HCT116 (cell line): ENCODE measurements around the gene ZNF224. TPM values are rescaled to one million over a fixed set of nuclear protein-coding genes. Genes with fewer than 3 reads are reported as not detected.
A peak's percentile ranks its signal among the peaks of the same experiment; 100 is the strongest.

Experiments used
- ATAC-seq: fragments of 200-7000 bp; cut with Tn5 transposase; 2 replicates; pipeline ENCODE4 v1.9.1; 2020; ENCODE audit warnings: mild to moderate bottlenecking, moderate library complexity
- BruUV-seq: library from RNA; stranded (reverse); fragments of 400-500 nt; replicated peaks from 2 replicates; lab custom pipeline; 2021; lab: Mats Ljungman, UMichigan
- CTCF ChIA-PET: fragments of 300-600 bp; sonication (Branson Sonifier 250); formaldehyde crosslinking; loops from one replicate; lab custom pipeline; 2021; ENCODE audit warnings: antibody characterized with exemption; lab: Charles Lee
- POLR2A ChIA-PET: fragments of 300-600, 350-600 bp; sonication (Branson Sonifier 250); formaldehyde crosslinking; loops from one replicate; lab custom pipeline; 2021; ENCODE audit warnings: antibody characterized with exemption; lab: Charles Lee
- RAD21 ChIA-PET, 2 experiments: fragments of 300-600 bp; sonication (Branson Sonifier 250); formaldehyde crosslinking; loops; one replicate each; lab custom pipeline; 2023; ENCODE audit warnings: low total read pairs in 2 of 2; ENCODE audit not compliant: uncharacterized antibody in 2 of 2, unreplicated experiment in 2 of 2, low non-redundant PET in 1 of 2; lab: Charles Lee
- DNase-seq: peaks from one replicate; pipeline ENCODE4 v3.0.0-alpha.2; 2010; ENCODE audit warnings: low read depth, low spot score
- H2AFZ ChIP-seq: fragments of 200-600 bp; shearing (Covaris generic), sonication (generic); 2 replicates; pipeline ENCODE4 v1.6.1; 2017; ENCODE audit warnings: low read depth, mixed run types, mixed read lengths, antibody characterized with exemption, low read length; ENCODE audit not compliant: poor library complexity, severe bottlenecking
- H3K27ac ChIP-seq: 2 replicates; pipeline ENCODE4 v1.5.1; 2012; ENCODE audit warnings: low read depth, low read length
- H3K27me3 ChIP-seq: fragments of 200-600 bp; sonication (generic); 2 replicates; pipeline ENCODE4 v1.6.1; 2016; ENCODE audit warnings: mixed run types, low read length, mixed read lengths; ENCODE audit not compliant: insufficient read depth
- H3K36me3 ChIP-seq, 2 experiments: fragments of 200-500 bp in 1 of 2; fragments of 200-600 bp in 1 of 2; sonication (Bioruptor generic) in 1 of 2; sonication (generic) in 1 of 2; 2 replicates each; pipeline versions ENCODE4 v1.5.1 to v1.6.1; 2014 to 2016; ENCODE audit warnings: low read length in 2 of 2, inconsistent platforms in 1 of 2, mixed read lengths in 1 of 2, mixed run types in 1 of 2; ENCODE audit not compliant: insufficient read depth in 2 of 2, control insufficient read depth in 1 of 2
- H3K4me1 ChIP-seq, 2 experiments: fragments of 200-600 bp in 1 of 2; sonication (generic) in 1 of 2; 2 replicates each; pipeline versions ENCODE4 v1.5.1 to v1.6.1; 2012 to 2017; ENCODE audit warnings: low read length in 2 of 2, inconsistent platforms in 1 of 2, mild to moderate bottlenecking in 1 of 2, mixed read lengths in 1 of 2, mixed run types in 1 of 2, moderate library complexity in 1 of 2; ENCODE audit not compliant: insufficient read depth in 2 of 2, control insufficient read depth in 1 of 2
- H3K4me2 ChIP-seq: fragments of 200-600 bp; sonication (generic); 2 replicates; pipeline ENCODE4 v1.6.1; 2017; ENCODE audit warnings: mixed run types, low read length, mixed read lengths
- H3K4me3 ChIP-seq, 2 experiments: fragments of 200-600 bp in 1 of 2; sonication (generic) in 1 of 2; replicated peaks in 1 of 2; 2 replicates each; pipeline ENCODE4 v1.5.1; 2011 to 2016; ENCODE audit warnings: low read length in 2 of 2, control low read depth in 1 of 2, low read depth in 1 of 2, mild to moderate bottlenecking in 1 of 2, mixed read lengths in 1 of 2, mixed run types in 1 of 2
- H3K79me2 ChIP-seq: fragments of 200-600 bp; sonication (generic); 2 replicates; pipeline ENCODE4 v1.6.1; 2017; ENCODE audit warnings: mild to moderate bottlenecking, mixed run types, low read length, moderate library complexity, mixed read lengths; ENCODE audit not compliant: insufficient read depth
- H3K9ac ChIP-seq: fragments of 200-600 bp; sonication (generic); 2 replicates; pipeline ENCODE4 v1.6.1; 2016; ENCODE audit warnings: low read length, mixed read lengths
- H3K9me2 ChIP-seq: fragments of 200-600 bp; sonication (generic), shearing (Covaris generic); 2 replicates; pipeline ENCODE4 v1.6.1; 2017; ENCODE audit warnings: mixed run types, mild to moderate bottlenecking, moderate library complexity; ENCODE audit not compliant: insufficient read depth
- H3K9me3 ChIP-seq, 2 experiments: fragments of 200-500 bp in 1 of 2; fragments of 200-600 bp in 1 of 2; sonication (Bioruptor generic) in 1 of 2; sonication (generic) in 1 of 2; 2 replicates each; pipeline ENCODE4 v1.6.1; 2014 to 2017; ENCODE audit warnings: low read length in 2 of 2, mixed read lengths in 2 of 2, inconsistent platforms in 1 of 2, low read depth in 1 of 2, mild to moderate bottlenecking in 1 of 2, mixed run types in 1 of 2, moderate library complexity in 1 of 2; ENCODE audit not compliant: control insufficient read depth in 1 of 2, insufficient read depth in 1 of 2
- H4K20me1 ChIP-seq: fragments of 200-600 bp; sonication (generic), shearing (Covaris generic); 2 replicates; pipeline ENCODE4 v1.6.1; 2017; ENCODE audit warnings: mixed run types, mild to moderate bottlenecking, moderate library complexity; ENCODE audit not compliant: insufficient read depth
- CTCF ChIP-seq, 3 experiments: fragments of 200-600 bp in 1 of 3; sonication (generic) in 1 of 3; IDR thresholded peaks in 2 of 3; conservative IDR thresholded peaks in 1 of 3; 2 replicates each; pipeline ENCODE4 v1.5.1; 2012 to 2017; ENCODE audit warnings: low read depth in 2 of 3, low read length in 2 of 3, antibody characterized with exemption in 1 of 3, borderline replicate concordance in 1 of 3, control low read depth in 1 of 3, mild to moderate bottlenecking in 1 of 3, mixed read lengths in 1 of 3, mixed run types in 1 of 3, moderate library complexity in 1 of 3; ENCODE audit not compliant: insufficient read depth in 1 of 3
- EGR1 ChIP-seq: IDR thresholded peaks from 2 replicates; pipeline ENCODE4 v1.6.1; 2012; ENCODE audit warnings: low read depth
- ELF1 ChIP-seq: IDR thresholded peaks from 2 replicates; pipeline ENCODE4 v1.6.1; 2012; ENCODE audit warnings: low read depth, borderline replicate concordance
- EZH2 ChIP-seq: fragments of 200-600 bp; sonication (generic); IDR thresholded peaks from 2 replicates; pipeline ENCODE4 v1.6.1; 2017; ENCODE audit warnings: antibody characterized with exemption, mixed run types
- FOSL1 ChIP-seq: IDR thresholded peaks from 2 replicates; pipeline ENCODE4 v1.6.1; 2012; ENCODE audit warnings: low read depth
- JUND ChIP-seq: IDR thresholded peaks from 2 replicates; pipeline ENCODE4 v1.6.1; 2012
- MAX ChIP-seq: IDR thresholded peaks from 2 replicates; pipeline ENCODE4 v1.6.1; 2012
- POLR2A ChIP-seq: IDR thresholded peaks from 2 replicates; pipeline ENCODE4 v1.7.0; 2011; ENCODE audit warnings: borderline replicate concordance; ENCODE audit not compliant: insufficient read depth, insufficient read length; ENCODE audit errors: extremely low read depth
- POLR2AphosphoS5 ChIP-seq: IDR thresholded peaks from 2 replicates; pipeline ENCODE4 v1.6.1; 2011; ENCODE audit warnings: mild to moderate bottlenecking, low read depth, low read length, moderate library complexity
- RAD21 ChIP-seq: IDR thresholded peaks from 2 replicates; pipeline ENCODE4 v1.6.1; 2012; ENCODE audit warnings: low read depth, mild to moderate bottlenecking
- SIN3A ChIP-seq: IDR thresholded peaks from 2 replicates; pipeline ENCODE4 v1.6.1; 2012; ENCODE audit warnings: low read depth
- SP1 ChIP-seq: IDR thresholded peaks from 2 replicates; pipeline ENCODE4 v1.6.1; 2012; ENCODE audit warnings: low read depth
- TCF7L2 ChIP-seq: IDR thresholded peaks from 2 replicates; pipeline ENCODE4 v1.7.0; 2011; ENCODE audit warnings: borderline replicate concordance, inconsistent platforms; ENCODE audit not compliant: insufficient read depth, insufficient read length; ENCODE audit errors: extremely low read depth
- ZNF274 ChIP-seq: fragments of 200-500 bp; sonication (Bioruptor generic); IDR thresholded peaks from 2 replicates; pipeline ENCODE4 v1.6.1; 2014; ENCODE audit warnings: mild to moderate bottlenecking, low read depth, low read length, inconsistent platforms
- intact Hi-C: fragments of 100-400 bp; cut with micrococcal nuclease; formaldehyde crosslinking; loops from 2 replicates; pipeline ENCODE4 v1.10.0; 2022
- total RNA-seq: library from RNA; stranded (reverse); gene quantifications from one replicate; pipeline ENCODE4 v1.2.1, GENCODE V29; 2021; ENCODE audit not compliant: unreplicated experiment

ZNF224 gene
- total RNA-seq, 1 experiment from 2014 or later: 15.1 TPM

GRCh38 chr19:44141191-44142058 is 47.3 kb downstream of the ZNF224 start, which contains the start of gene ZNF234:
TSS of gene ZNF234 (plus strand) at chr19:44141554. CDS start at chr19:44144633, 3,079 bp downstream.
- no peaks in the 10 kb centered on the region for H3K9me3 ChIP-seq
- ChIA-PET RAD21 (no interaction called here), POLR2A (no interaction called here), CTCF (no interaction called here)
- peak within 1 kb of the TSS; percentile 33; the same call in 1 of the 2 replicates for H3K27ac ChIP-seq
- peak within 1 kb of the TSS; percentile 52 for H3K9ac ChIP-seq
- no peaks in the 10 kb centered on the region for H3K27me3 ChIP-seq
- BruUV-seq: TSS peak; percentile 60
- H4K20me1 ChIP-seq: no peaks in the 10 kb centered on the region
- intact Hi-C loops: no loop called here
- no peak within 1 kb of the TSS for H2AFZ ChIP-seq
- DNase-seq (peak; percentile 33), ATAC-seq (peak; percentile 94)
- peak within 1 kb of the TSS; percentile 57 to 62 for H3K4me3 ChIP-seq
- H3K36me3 ChIP-seq: no peaks in the 10 kb centered on the region; a peak in 1 of 4 replicates
- TF ChIP-seq TCF7L2 (no peak), ELF1 (peak; percentile 64), MAX (peak; percentile 50), EGR1 (peak; percentile 82), POLR2AphosphoS5 (peak; percentile 58)
- peaks cover 0 to 9% of the 10 kb centered on the region in 2 experiments; a peak in 1 of 4 replicates for H3K4me1 ChIP-seq
- H3K79me2 ChIP-seq: no peaks in the 10 kb centered on the region
- H3K9me2 ChIP-seq: no peaks in the 10 kb centered on the region
- peak within 1 kb of the TSS; percentile 75 for H3K4me2 ChIP-seq

- Histone ChIP-seq H3K36me3 (no peaks in the 10 kb centered on the region; a peak in 1 of 4 replicates), H3K4me2 (peak overlapping the region; percentile 75), H2AFZ (no peak overlapping the region), H4K20me1 (no peaks in the 10 kb centered on the region), H3K9me2 (no peaks in the 10 kb centered on the region), H3K9ac (peak overlapping the region; percentile 52; the same call in 1 of the 2 replicates), H3K9me3 (no peaks in the 10 kb centered on the region), H3K27ac (no peak overlapping the region; the same call in 1 of the 2 replicates), H3K27me3 (no peaks in the 10 kb centered on the region), H3K4me1 (peaks cover 0 to 9% of the 10 kb centered on the region in 2 experiments; a peak in 1 of 4 replicates), H3K4me3 (peak overlapping the region; percentile 57 to 62), H3K79me2 (no peaks in the 10 kb centered on the region)
- TF ChIP-seq CTCF (IDR thresholded peaks at IDR 0.05 in 2 of 3, conservative IDR thresholded peaks at IDR 0.05 in 1 of 3; ENCODE audit: borderline replicate concordance in 1 of 3, insufficient read depth in 1 of 3, low read depth in 2 of 3, low read length in 2 of 3): no peak
- no peak for TF ChIP-seq MAX
- no peak for TF ChIP-seq FOSL1
- no peak for TF ChIP-seq JUND
- TF ChIP-seq ZNF274: no peak
- no peak for TF ChIP-seq POLR2A
- TF ChIP-seq EZH2: no peak
- TF ChIP-seq SIN3A: no peak
- no peak for TF ChIP-seq RAD21
- TF ChIP-seq SP1: no peak
- no peak for TF ChIP-seq POLR2AphosphoS5
- ATAC-seq (peak; percentile 3; the same call in 1 of the 2 replicates), DNase-seq (no peak)
- RAD21 ChIA-PET: no interaction called here
- POLR2A ChIA-PET: no interaction called here
- BruUV-seq: no TSS peak
- intact Hi-C loops: no loop called here
- CTCF ChIA-PET: no interaction called here
Measured at GRCh38 chr19:44142059-44142433, 47.9 kb downstream of the ZNF224 start.
